HG03439 (cell line): ENCODE results near the gene NADSYN1.
A peak's percentile ranks its signal among the peaks of the same experiment; 100 is the strongest.

Experiments
- ATAC-seq: cut with Tn5 transposase; IDR thresholded peaks from one replicate; pipeline ENCODE4 v1.9.1; 2021; ENCODE audit warnings: mild to moderate bottlenecking, moderate library complexity; ENCODE audit not compliant: unreplicated experiment

NADSYN1 gene

GRCh38 chr11:71433648-71434450 is 19.2 kb upstream of the NADSYN1 start:
- ATAC-seq: no peak

GRCh38 chr11:71434576-71435130 is 18.4 kb upstream of the NADSYN1 start:
- ATAC-seq: no peak

- ATAC-seq: no peak
Measured at GRCh38 chr11:71435278-71435951, 17.6 kb upstream of the NADSYN1 start.

- ATAC-seq: no peak
Measured at GRCh38 chr11:71436861-71437260, 16.1 kb upstream of the NADSYN1 start.

GRCh38 chr11:71437399-71437798 is 15.6 kb upstream of the NADSYN1 start:
- ATAC-seq: no peak

- no peak for ATAC-seq
Measured at GRCh38 chr11:71437879-71438278, 15.1 kb upstream of the NADSYN1 start.

GRCh38 chr11:71438650-71439049 is 14.4 kb upstream of the NADSYN1 start:
- ATAC-seq: no peak

GRCh38 chr11:71440021-71440755 is 12.8 kb upstream of the NADSYN1 start:
- ATAC-seq: no peak

GRCh38 chr11:71441251-71441650 is 11.8 kb upstream of the NADSYN1 start:
- no peak for ATAC-seq

- ATAC-seq: no peak
Measured at GRCh38 chr11:71442123-71442522, 10.9 kb upstream of the NADSYN1 start.

GRCh38 chr11:71442880-71443279 is 10.1 kb upstream of the NADSYN1 start:
- ATAC-seq: no peak

- no peak for ATAC-seq
Measured at GRCh38 chr11:71443736-71444445, 9.1 kb upstream of the NADSYN1 start.

- no peak for ATAC-seq
Measured at GRCh38 chr11:71444811-71445210, 8.2 kb upstream of the NADSYN1 start.

GRCh38 chr11:71446150-71446549 is 6.9 kb upstream of the NADSYN1 start:
- ATAC-seq: no peak

GRCh38 chr11:71446942-71447688 is 5.9 kb upstream of the NADSYN1 start:
- ATAC-seq: no peak

- no peak for ATAC-seq
Measured at GRCh38 chr11:71447791-71448256, 5.2 kb upstream of the NADSYN1 start.

- peak; percentile 63 for ATAC-seq
Measured at GRCh38 chr11:71448257-71449171, 4.5 kb upstream of the NADSYN1 start, which contains the start of gene DHCR7. Gene DHCR7, minus strand, starts transcription at chr11:71448393. Its CDS starts 3,441 bp downstream, at chr11:71444952.

- no peak for ATAC-seq
Measured at GRCh38 chr11:71449596-71449995, 3.4 kb upstream of the NADSYN1 start.

- no peak for ATAC-seq
Measured at GRCh38 chr11:71450507-71450906, 2.5 kb upstream of the NADSYN1 start.
